HFFc6 (cell line): Measurements from ENCODE around the gene HBG2. TPM values are rescaled to one million over a fixed set of nuclear protein-coding genes. Genes with fewer than 3 reads are reported as not detected.

Experiments used
- DNase-seq: peaks from one replicate; pipeline ENCODE4 v3.0.0-alpha.2; 2018
- H3K27ac Mint-ChIP-seq: 2 replicates; pipeline ENCODE4 v1.8.0; 2020; ENCODE audit warnings: mild to moderate bottlenecking, mixed read lengths
- H3K27me3 Mint-ChIP-seq: 2 replicates; pipeline ENCODE4 v1.8.0; 2021; ENCODE audit warnings: mild to moderate bottlenecking, moderate library complexity, mixed read lengths; ENCODE audit not compliant: insufficient read depth
- H3K36me3 Mint-ChIP-seq: 2 replicates; pipeline ENCODE4 v1.8.0; 2021; ENCODE audit warnings: low read depth, mixed read lengths
- H3K4me1 Mint-ChIP-seq: 2 replicates; pipeline ENCODE4 v1.8.0; 2020; ENCODE audit warnings: low read depth, mixed read lengths
- H3K4me3 Mint-ChIP-seq: 2 replicates; pipeline ENCODE4 v1.8.0; 2020; ENCODE audit warnings: mild to moderate bottlenecking, moderate library complexity, mixed read lengths
- H3K9me3 Mint-ChIP-seq: 2 replicates; pipeline ENCODE4 v1.8.0; 2020; ENCODE audit warnings: mild to moderate bottlenecking, mixed read lengths
- total RNA-seq, 6 experiments: library from RNA; stranded (reverse); fragmentation: NEBNext Ultra II Directional; extraction: Animal tissue kit (Norgen Biotek cat#: 25700); gene quantifications; 2 replicates in 1 of 6; 3 replicates in 5 of 6; pipeline ENCODE4 v1.2.3, GENCODE V29; 2021
- TF ChIP-seq, protein P1 (sequence below): fragments of 200-600 bp; sonication (generic); IDR thresholded peaks from 2 replicates; pipeline ENCODE4 v1.5.0; 2021; ENCODE audit warnings: antibody characterized with exemption, mild to moderate bottlenecking

The HBG2 gene
- total RNA-seq, 6 experiments from 2014 or later: not detected

GRCh38 chr11:5279471-5280090, 25.0 kb upstream of the HBG2 start:
- Mint-ChIP-seq H3K27me3 (no peaks in the 10 kb centered on the region), H3K27ac (peak overlapping the region; percentile 67), H3K36me3 (no peaks in the 10 kb centered on the region), H3K4me1 (peaks cover 48% of the 10 kb centered on the region), H3K9me3 (no peaks in the 10 kb centered on the region), H3K4me3 (no peak overlapping the region)
- DNase-seq: no peak
- TF ChIP-seq, protein P1, sequence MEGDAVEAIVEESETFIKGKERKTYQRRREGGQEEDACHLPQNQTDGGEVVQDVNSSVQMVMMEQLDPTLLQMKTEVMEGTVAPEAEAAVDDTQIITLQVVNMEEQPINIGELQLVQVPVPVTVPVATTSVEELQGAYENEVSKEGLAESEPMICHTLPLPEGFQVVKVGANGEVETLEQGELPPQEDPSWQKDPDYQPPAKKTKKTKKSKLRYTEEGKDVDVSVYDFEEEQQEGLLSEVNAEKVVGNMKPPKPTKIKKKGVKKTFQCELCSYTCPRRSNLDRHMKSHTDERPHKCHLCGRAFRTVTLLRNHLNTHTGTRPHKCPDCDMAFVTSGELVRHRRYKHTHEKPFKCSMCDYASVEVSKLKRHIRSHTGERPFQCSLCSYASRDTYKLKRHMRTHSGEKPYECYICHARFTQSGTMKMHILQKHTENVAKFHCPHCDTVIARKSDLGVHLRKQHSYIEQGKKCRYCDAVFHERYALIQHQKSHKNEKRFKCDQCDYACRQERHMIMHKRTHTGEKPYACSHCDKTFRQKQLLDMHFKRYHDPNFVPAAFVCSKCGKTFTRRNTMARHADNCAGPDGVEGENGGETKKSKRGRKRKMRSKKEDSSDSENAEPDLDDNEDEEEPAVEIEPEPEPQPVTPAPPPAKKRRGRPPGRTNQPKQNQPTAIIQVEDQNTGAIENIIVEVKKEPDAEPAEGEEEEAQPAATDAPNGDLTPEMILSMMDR: no peak

- no peak overlapping the region for H3K4me3 Mint-ChIP-seq
- no peaks in the 10 kb centered on the region for H3K36me3 Mint-ChIP-seq
- H3K27me3 Mint-ChIP-seq: no peaks in the 10 kb centered on the region
- peaks cover 55% of the 10 kb centered on the region for H3K4me1 Mint-ChIP-seq
- no peaks in the 10 kb centered on the region for H3K9me3 Mint-ChIP-seq
- no peak overlapping the region for H3K27ac Mint-ChIP-seq
- TF ChIP-seq, protein P1: no peak
- no peak for DNase-seq
Measured at GRCh38 chr11:5277807-5278382, 23.3 kb upstream of the HBG2 start.

GRCh38 chr11:5276697-5277096, 22.1 kb upstream of the HBG2 start:
- Mint-ChIP-seq H3K9me3 (no peaks in the 10 kb centered on the region), H3K4me1 (peaks cover 47% of the 10 kb centered on the region), H3K27me3 (no peaks in the 10 kb centered on the region)

DNA sequence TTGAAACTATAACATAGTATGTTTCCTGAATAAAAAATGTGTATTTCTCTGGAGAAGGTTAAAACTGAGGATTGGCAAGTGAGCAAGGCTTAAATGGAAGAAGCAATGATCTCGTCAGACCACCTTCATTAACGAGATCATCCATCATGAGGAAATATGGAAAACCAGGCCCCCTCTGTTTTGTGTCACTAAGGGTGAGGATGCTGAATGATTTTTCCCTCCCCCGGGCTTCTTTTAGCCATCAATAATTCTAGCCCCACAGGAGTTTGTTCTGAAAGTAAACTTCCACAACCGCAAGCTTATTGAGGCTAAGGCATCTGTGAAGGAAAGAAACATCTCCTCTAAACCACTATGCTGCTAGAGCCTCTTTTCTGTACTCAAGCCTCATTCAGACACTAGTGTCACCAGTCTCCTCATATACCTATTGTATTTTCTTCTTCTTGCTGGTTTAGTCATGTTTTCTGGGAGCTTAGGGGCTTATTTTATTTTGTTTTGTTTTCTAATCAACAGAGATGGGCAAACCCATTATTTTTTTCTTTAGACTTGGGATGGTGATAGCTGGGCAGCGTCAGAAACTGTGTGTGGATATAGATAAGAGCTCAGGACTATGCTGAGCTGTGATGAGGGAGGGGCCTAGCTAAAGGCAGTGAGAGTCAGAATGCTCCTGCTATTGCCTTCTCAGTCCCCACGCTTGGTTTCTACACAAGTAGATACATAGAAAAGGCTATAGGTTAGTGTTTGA, 21.0 kb upstream of the HBG2 start:
- Mint-ChIP-seq H3K27ac (no peak overlapping the region), H3K9me3 (no peaks in the 10 kb centered on the region), H3K36me3 (no peaks in the 10 kb centered on the region), H3K27me3 (no peaks in the 10 kb centered on the region), H3K4me3 (no peak overlapping the region), H3K4me1 (peaks cover 36% of the 10 kb centered on the region)
- TF ChIP-seq, protein P1: no peak
- no peak for DNase-seq

More at GRCh38 chr11:5276697-5277096, 22.1 kb upstream of the HBG2 start:
- Mint-ChIP-seq H3K4me3 (no peak overlapping the region), H3K27ac (no peak overlapping the region), H3K36me3 (no peaks in the 10 kb centered on the region)
- TF ChIP-seq, protein P1: no peak
- DNase-seq: no peak

DNA sequence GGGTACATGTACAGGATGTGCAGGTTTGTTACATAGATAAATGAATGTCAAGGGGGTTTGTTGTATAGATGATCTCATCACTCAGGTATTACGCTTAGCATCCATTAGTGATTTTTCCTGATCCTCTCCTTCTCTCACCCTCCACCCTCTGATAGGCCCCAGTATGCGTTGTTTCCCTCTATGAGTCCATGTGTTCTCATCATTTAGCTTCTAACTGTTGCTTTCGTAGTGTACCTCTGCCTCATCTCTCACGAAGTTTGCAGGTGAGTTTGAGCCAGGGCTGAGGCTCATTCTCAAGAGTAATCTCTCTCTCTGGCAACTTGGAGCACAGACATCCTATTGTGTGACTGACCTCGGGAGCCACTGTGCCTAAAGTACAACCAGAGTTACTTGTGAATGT, 19.8 kb upstream of the HBG2 start:
- peak overlapping the region; percentile 33; the same call in 1 of the 2 replicates for H3K27ac Mint-ChIP-seq
- peaks cover 24% of the 10 kb centered on the region for H3K4me1 Mint-ChIP-seq
- H3K36me3 Mint-ChIP-seq: no peaks in the 10 kb centered on the region
- H3K9me3 Mint-ChIP-seq: no peaks in the 10 kb centered on the region
- no peaks in the 10 kb centered on the region for H3K27me3 Mint-ChIP-seq
- DNase-seq: no peak
- H3K4me3 Mint-ChIP-seq: no peak overlapping the region
- TF ChIP-seq, protein P1: no peak
